Esophagus muscularis mucosa (tissue), 4 donors: ENCODE measurements around the gene KRT6A.

Experiments
- EP300 ChIP-seq: sonication (generic); formaldehyde crosslinking; IDR thresholded peaks from one replicate; pipeline ENCODE4 v1.6.1; 2017; ENCODE audit warnings: antibody characterized with exemption
- POLR2A ChIP-seq: fragments of 450-650 bp; IDR thresholded peaks from one replicate; pipeline ENCODE4 v1.6.1; 2017; ENCODE audit warnings: antibody characterized with exemption, moderate library complexity, mild to moderate bottlenecking, low read depth
- TF ChIP-seq, protein P1 (sequence below), 3 experiments: fragments of 200-600 bp in 2 of 3; fragments of 450-650 bp in 1 of 3; sonication (generic) in 2 of 3; IDR thresholded peaks; one replicate each; pipeline ENCODE4 v1.5.1; 2017 to 2019; ENCODE audit warnings: antibody characterized with exemption in 3 of 3, mild to moderate bottlenecking in 2 of 3, moderate library complexity in 1 of 3

GRCh38 chr12:52514471-52515318 lies 21.6 kb upstream of the KRT6A start:
- TF ChIP-seq, protein P1, sequence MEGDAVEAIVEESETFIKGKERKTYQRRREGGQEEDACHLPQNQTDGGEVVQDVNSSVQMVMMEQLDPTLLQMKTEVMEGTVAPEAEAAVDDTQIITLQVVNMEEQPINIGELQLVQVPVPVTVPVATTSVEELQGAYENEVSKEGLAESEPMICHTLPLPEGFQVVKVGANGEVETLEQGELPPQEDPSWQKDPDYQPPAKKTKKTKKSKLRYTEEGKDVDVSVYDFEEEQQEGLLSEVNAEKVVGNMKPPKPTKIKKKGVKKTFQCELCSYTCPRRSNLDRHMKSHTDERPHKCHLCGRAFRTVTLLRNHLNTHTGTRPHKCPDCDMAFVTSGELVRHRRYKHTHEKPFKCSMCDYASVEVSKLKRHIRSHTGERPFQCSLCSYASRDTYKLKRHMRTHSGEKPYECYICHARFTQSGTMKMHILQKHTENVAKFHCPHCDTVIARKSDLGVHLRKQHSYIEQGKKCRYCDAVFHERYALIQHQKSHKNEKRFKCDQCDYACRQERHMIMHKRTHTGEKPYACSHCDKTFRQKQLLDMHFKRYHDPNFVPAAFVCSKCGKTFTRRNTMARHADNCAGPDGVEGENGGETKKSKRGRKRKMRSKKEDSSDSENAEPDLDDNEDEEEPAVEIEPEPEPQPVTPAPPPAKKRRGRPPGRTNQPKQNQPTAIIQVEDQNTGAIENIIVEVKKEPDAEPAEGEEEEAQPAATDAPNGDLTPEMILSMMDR (IDR thresholded peaks at IDR 0.05), result no peak
- no peak for TF ChIP-seq EP300
- no peak for TF ChIP-seq POLR2A
